HCT116 (cell line): ENCODE measurements around the gene TMEM178B. TPM values are rescaled to one million over a fixed set of nuclear protein-coding genes. Genes with fewer than 3 reads are reported as not detected.

Experiments
- ATAC-seq: fragments of 200-7000 bp; cut with Tn5 transposase; 2 replicates; pipeline ENCODE4 v1.9.1; 2020; ENCODE audit warnings: mild to moderate bottlenecking, moderate library complexity
- BruUV-seq: library from RNA; stranded (reverse); fragments of 400-500 nt; replicated peaks from 2 replicates; lab custom pipeline; 2021; lab: Mats Ljungman, UMichigan
- CTCF ChIA-PET: fragments of 300-600 bp; sonication (Branson Sonifier 250); formaldehyde crosslinking; loops from one replicate; lab custom pipeline; 2021; ENCODE audit warnings: antibody characterized with exemption; lab: Charles Lee
- POLR2A ChIA-PET: fragments of 300-600, 350-600 bp; sonication (Branson Sonifier 250); formaldehyde crosslinking; loops from one replicate; lab custom pipeline; 2021; ENCODE audit warnings: antibody characterized with exemption; lab: Charles Lee
- RAD21 ChIA-PET, 2 experiments: fragments of 300-600 bp; sonication (Branson Sonifier 250); formaldehyde crosslinking; loops; one replicate each; lab custom pipeline; 2023; ENCODE audit warnings: low total read pairs in 2 of 2; ENCODE audit not compliant: uncharacterized antibody in 2 of 2, unreplicated experiment in 2 of 2, low non-redundant PET in 1 of 2; lab: Charles Lee
- DNase-seq: peaks from one replicate; pipeline ENCODE4 v3.0.0-alpha.2; 2010; ENCODE audit warnings: low read depth, low spot score
- H2AFZ ChIP-seq: fragments of 200-600 bp; shearing (Covaris generic), sonication (generic); 2 replicates; pipeline ENCODE4 v1.6.1; 2017; ENCODE audit warnings: low read depth, mixed run types, mixed read lengths, antibody characterized with exemption, low read length; ENCODE audit not compliant: poor library complexity, severe bottlenecking
- H3K27ac ChIP-seq: 2 replicates; pipeline ENCODE4 v1.5.1; 2012; ENCODE audit warnings: low read depth, low read length
- H3K27me3 ChIP-seq: fragments of 200-600 bp; sonication (generic); 2 replicates; pipeline ENCODE4 v1.6.1; 2016; ENCODE audit warnings: mixed run types, low read length, mixed read lengths; ENCODE audit not compliant: insufficient read depth
- H3K36me3 ChIP-seq, 2 experiments: fragments of 200-500 bp in 1 of 2; fragments of 200-600 bp in 1 of 2; sonication (Bioruptor generic) in 1 of 2; sonication (generic) in 1 of 2; 2 replicates each; pipeline versions ENCODE4 v1.5.1 to v1.6.1; 2014 to 2016; ENCODE audit warnings: low read length in 2 of 2, inconsistent platforms in 1 of 2, mixed read lengths in 1 of 2, mixed run types in 1 of 2; ENCODE audit not compliant: insufficient read depth in 2 of 2, control insufficient read depth in 1 of 2
- H3K4me1 ChIP-seq, 2 experiments: fragments of 200-600 bp in 1 of 2; sonication (generic) in 1 of 2; 2 replicates each; pipeline versions ENCODE4 v1.5.1 to v1.6.1; 2012 to 2017; ENCODE audit warnings: low read length in 2 of 2, inconsistent platforms in 1 of 2, mild to moderate bottlenecking in 1 of 2, mixed read lengths in 1 of 2, mixed run types in 1 of 2, moderate library complexity in 1 of 2; ENCODE audit not compliant: insufficient read depth in 2 of 2, control insufficient read depth in 1 of 2
- H3K4me2 ChIP-seq: fragments of 200-600 bp; sonication (generic); 2 replicates; pipeline ENCODE4 v1.6.1; 2017; ENCODE audit warnings: mixed run types, low read length, mixed read lengths
- H3K4me3 ChIP-seq, 2 experiments: fragments of 200-600 bp in 1 of 2; sonication (generic) in 1 of 2; replicated peaks in 1 of 2; 2 replicates each; pipeline ENCODE4 v1.5.1; 2011 to 2016; ENCODE audit warnings: low read length in 2 of 2, control low read depth in 1 of 2, low read depth in 1 of 2, mild to moderate bottlenecking in 1 of 2, mixed read lengths in 1 of 2, mixed run types in 1 of 2
- H3K79me2 ChIP-seq: fragments of 200-600 bp; sonication (generic); 2 replicates; pipeline ENCODE4 v1.6.1; 2017; ENCODE audit warnings: mild to moderate bottlenecking, mixed run types, low read length, moderate library complexity, mixed read lengths; ENCODE audit not compliant: insufficient read depth
- H3K9ac ChIP-seq: fragments of 200-600 bp; sonication (generic); 2 replicates; pipeline ENCODE4 v1.6.1; 2016; ENCODE audit warnings: low read length, mixed read lengths
- H3K9me2 ChIP-seq: fragments of 200-600 bp; sonication (generic), shearing (Covaris generic); 2 replicates; pipeline ENCODE4 v1.6.1; 2017; ENCODE audit warnings: mixed run types, mild to moderate bottlenecking, moderate library complexity; ENCODE audit not compliant: insufficient read depth
- H3K9me3 ChIP-seq, 2 experiments: fragments of 200-500 bp in 1 of 2; fragments of 200-600 bp in 1 of 2; sonication (Bioruptor generic) in 1 of 2; sonication (generic) in 1 of 2; 2 replicates each; pipeline ENCODE4 v1.6.1; 2014 to 2017; ENCODE audit warnings: low read length in 2 of 2, mixed read lengths in 2 of 2, inconsistent platforms in 1 of 2, low read depth in 1 of 2, mild to moderate bottlenecking in 1 of 2, mixed run types in 1 of 2, moderate library complexity in 1 of 2; ENCODE audit not compliant: control insufficient read depth in 1 of 2, insufficient read depth in 1 of 2
- H4K20me1 ChIP-seq: fragments of 200-600 bp; sonication (generic), shearing (Covaris generic); 2 replicates; pipeline ENCODE4 v1.6.1; 2017; ENCODE audit warnings: mixed run types, mild to moderate bottlenecking, moderate library complexity; ENCODE audit not compliant: insufficient read depth
- CBX3 ChIP-seq: IDR thresholded peaks from 2 replicates; pipeline ENCODE4 v1.6.1; 2012; ENCODE audit warnings: low read depth
- CEBPB ChIP-seq: IDR thresholded peaks from 2 replicates; pipeline ENCODE4 v1.6.1; 2012; ENCODE audit warnings: low read depth
- EGR1 ChIP-seq: IDR thresholded peaks from 2 replicates; pipeline ENCODE4 v1.6.1; 2012; ENCODE audit warnings: low read depth
- EZH2phosphoT487 ChIP-seq: fragments of 200-600 bp; IDR thresholded peaks from 2 replicates; pipeline ENCODE4 v1.6.1; 2018; ENCODE audit warnings: antibody characterized with exemption, borderline replicate concordance
- FOSL1 ChIP-seq: IDR thresholded peaks from 2 replicates; pipeline ENCODE4 v1.6.1; 2012; ENCODE audit warnings: low read depth
- MAX ChIP-seq: IDR thresholded peaks from 2 replicates; pipeline ENCODE4 v1.6.1; 2012
- POLR2A ChIP-seq: IDR thresholded peaks from 2 replicates; pipeline ENCODE4 v1.7.0; 2011; ENCODE audit warnings: borderline replicate concordance; ENCODE audit not compliant: insufficient read depth, insufficient read length; ENCODE audit errors: extremely low read depth
- POLR2AphosphoS5 ChIP-seq: IDR thresholded peaks from 2 replicates; pipeline ENCODE4 v1.6.1; 2011; ENCODE audit warnings: mild to moderate bottlenecking, low read depth, low read length, moderate library complexity
- RAD21 ChIP-seq: IDR thresholded peaks from 2 replicates; pipeline ENCODE4 v1.6.1; 2012; ENCODE audit warnings: low read depth, mild to moderate bottlenecking
- SIN3A ChIP-seq: IDR thresholded peaks from 2 replicates; pipeline ENCODE4 v1.6.1; 2012; ENCODE audit warnings: low read depth
- SP1 ChIP-seq: IDR thresholded peaks from 2 replicates; pipeline ENCODE4 v1.6.1; 2012; ENCODE audit warnings: low read depth
- SRF ChIP-seq: IDR thresholded peaks from 2 replicates; pipeline ENCODE4 v1.6.1; 2012; ENCODE audit warnings: low read depth
- YY1 ChIP-seq: IDR thresholded peaks from 2 replicates; pipeline ENCODE4 v1.6.1; 2011; ENCODE audit warnings: low read length, low read depth, moderate library complexity, mild to moderate bottlenecking; ENCODE audit not compliant: insufficient replicate concordance; ENCODE audit errors: extremely low read depth
- intact Hi-C: fragments of 100-400 bp; cut with micrococcal nuclease; formaldehyde crosslinking; loops from 2 replicates; pipeline ENCODE4 v1.10.0; 2022
- total RNA-seq: library from RNA; stranded (reverse); gene quantifications from one replicate; pipeline ENCODE4 v1.2.1, GENCODE V29; 2021; ENCODE audit not compliant: unreplicated experiment
- TF ChIP-seq, protein P1 (sequence below): IDR thresholded peaks from 2 replicates; pipeline ENCODE4 v1.6.1; 2012; ENCODE audit warnings: low read depth
- TF ChIP-seq, protein P2 (sequence below), 3 experiments: fragments of 200-600 bp in 1 of 3; sonication (generic) in 1 of 3; IDR thresholded peaks in 2 of 3; conservative IDR thresholded peaks in 1 of 3; 2 replicates each; pipeline ENCODE4 v1.5.1; 2012 to 2017; ENCODE audit warnings: low read depth in 2 of 3, low read length in 2 of 3, antibody characterized with exemption in 1 of 3, borderline replicate concordance in 1 of 3, control low read depth in 1 of 3, mild to moderate bottlenecking in 1 of 3, mixed read lengths in 1 of 3, mixed run types in 1 of 3, moderate library complexity in 1 of 3; ENCODE audit not compliant: insufficient read depth in 1 of 3

Gene TMEM178B
- total RNA-seq, 1 experiment from 2014 or later = 0.02 TPM

DNA sequence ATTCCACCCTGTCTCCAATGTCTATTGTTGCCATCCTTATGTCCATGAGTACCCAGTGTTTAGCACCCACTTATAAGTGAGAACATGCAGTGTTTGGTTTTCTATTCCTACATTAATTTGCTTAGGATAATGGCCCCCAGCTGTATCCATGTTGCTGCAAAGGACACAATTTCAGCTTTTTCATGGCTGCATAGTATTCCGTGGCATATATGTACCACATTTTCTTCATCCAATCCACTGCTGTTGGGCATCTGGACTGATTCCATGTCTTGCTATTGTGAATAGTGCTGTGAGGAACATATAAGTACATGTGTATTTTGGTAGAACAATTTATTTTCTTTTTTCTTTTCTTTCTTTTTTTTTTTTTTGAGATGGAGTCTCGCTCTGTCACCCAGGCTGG is 68.2 kb downstream of the TMEM178B start:
- H3K4me1 ChIP-seq = no peaks in the 10 kb centered on the region
- H3K4me3 ChIP-seq = no peak overlapping the region
- H3K9ac ChIP-seq = no peak overlapping the region
- CTCF ChIA-PET = no interaction called here
- intact Hi-C loops = loop anchor here (10.0 kb wide), 1 partner anchor 1353 kb away; no protein-coding TSS in a partner anchor
- H4K20me1 ChIP-seq = no peaks in the 10 kb centered on the region
- no peak overlapping the region for H3K27ac ChIP-seq
- H3K27me3 ChIP-seq = peaks cover 17% of the 10 kb centered on the region
- RAD21 ChIA-PET = no interaction called here
- ATAC-seq = no peak
- H2AFZ ChIP-seq = no peak overlapping the region
- no peaks in the 10 kb centered on the region for H3K9me3 ChIP-seq
- H3K4me2 ChIP-seq = no peak overlapping the region
- BruUV-seq = no TSS peak
- TF ChIP-seq MAX (no peak), SP1 (no peak), POLR2AphosphoS5 (no peak), POLR2A (no peak), SRF (no peak), CBX3 (no peak), SIN3A (no peak)
- H3K36me3 ChIP-seq = no peaks in the 10 kb centered on the region
- DNase-seq = no peak
- no peaks in the 10 kb centered on the region for H3K79me2 ChIP-seq
- POLR2A ChIA-PET = no interaction called here
- no peaks in the 10 kb centered on the region for H3K9me2 ChIP-seq

DNA sequence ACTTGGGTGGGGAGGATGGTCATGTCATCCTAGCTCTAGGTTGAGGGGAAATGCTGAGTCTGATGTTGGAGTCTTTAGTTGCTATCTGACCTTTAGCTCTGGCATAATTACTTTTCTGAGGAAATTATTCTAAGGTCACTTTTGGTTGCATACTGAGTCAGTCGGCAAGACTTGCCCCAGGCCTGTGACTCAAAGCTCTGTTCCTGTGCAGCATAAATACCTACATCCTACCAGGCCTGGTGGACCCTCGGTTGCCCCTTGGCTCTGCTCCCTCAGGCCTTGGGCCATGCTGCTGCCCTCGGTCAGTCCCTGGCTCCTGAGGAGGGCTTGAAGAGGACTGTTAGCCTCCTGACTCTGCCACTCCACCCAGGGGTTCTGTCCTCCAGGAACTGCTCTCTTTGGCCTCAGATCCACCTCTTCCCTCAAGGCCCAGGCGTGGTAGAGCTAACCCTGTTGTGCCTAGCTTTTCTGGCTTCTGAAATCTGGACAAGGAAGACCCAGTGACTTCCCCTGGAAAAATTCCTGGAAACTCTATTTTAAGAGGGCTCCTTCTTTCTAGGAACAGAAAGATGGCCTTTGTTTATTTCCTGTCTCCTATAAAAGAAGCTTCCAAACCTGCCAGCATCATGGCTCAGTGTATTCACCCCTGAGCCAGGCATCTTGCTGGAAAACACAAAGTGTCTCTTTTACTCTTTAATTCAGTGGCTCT is 71.2 kb downstream of the TMEM178B start:
- ATAC-seq = no peak
- no peaks in the 10 kb centered on the region for H4K20me1 ChIP-seq
- H3K9me3 ChIP-seq = no peaks in the 10 kb centered on the region
- no peaks in the 10 kb centered on the region for H3K36me3 ChIP-seq
- BruUV-seq = no TSS peak
- no peaks in the 10 kb centered on the region for H3K79me2 ChIP-seq
- H3K4me2 ChIP-seq = no peak overlapping the region
- ChIA-PET CTCF (no interaction called here), POLR2A (no interaction called here), RAD21 (no interaction called here)
- H2AFZ ChIP-seq = no peak overlapping the region
- H3K4me1 ChIP-seq = no peaks in the 10 kb centered on the region
- no peak overlapping the region for H3K4me3 ChIP-seq
- H3K9ac ChIP-seq = no peak overlapping the region
- no peaks in the 10 kb centered on the region for H3K9me2 ChIP-seq
- H3K27ac ChIP-seq = no peak overlapping the region
- DNase-seq = no peak
- intact Hi-C loops = loop anchor here (10.0 kb wide), 1 partner anchor 1350 kb away; no protein-coding TSS in a partner anchor
- peaks cover 24% of the 10 kb centered on the region for H3K27me3 ChIP-seq
- no peak for TF ChIP-seq POLR2AphosphoS5
- TF ChIP-seq YY1 = no peak
- TF ChIP-seq CEBPB = no peak
- TF ChIP-seq SP1 = no peak
- TF ChIP-seq, protein P1, sequence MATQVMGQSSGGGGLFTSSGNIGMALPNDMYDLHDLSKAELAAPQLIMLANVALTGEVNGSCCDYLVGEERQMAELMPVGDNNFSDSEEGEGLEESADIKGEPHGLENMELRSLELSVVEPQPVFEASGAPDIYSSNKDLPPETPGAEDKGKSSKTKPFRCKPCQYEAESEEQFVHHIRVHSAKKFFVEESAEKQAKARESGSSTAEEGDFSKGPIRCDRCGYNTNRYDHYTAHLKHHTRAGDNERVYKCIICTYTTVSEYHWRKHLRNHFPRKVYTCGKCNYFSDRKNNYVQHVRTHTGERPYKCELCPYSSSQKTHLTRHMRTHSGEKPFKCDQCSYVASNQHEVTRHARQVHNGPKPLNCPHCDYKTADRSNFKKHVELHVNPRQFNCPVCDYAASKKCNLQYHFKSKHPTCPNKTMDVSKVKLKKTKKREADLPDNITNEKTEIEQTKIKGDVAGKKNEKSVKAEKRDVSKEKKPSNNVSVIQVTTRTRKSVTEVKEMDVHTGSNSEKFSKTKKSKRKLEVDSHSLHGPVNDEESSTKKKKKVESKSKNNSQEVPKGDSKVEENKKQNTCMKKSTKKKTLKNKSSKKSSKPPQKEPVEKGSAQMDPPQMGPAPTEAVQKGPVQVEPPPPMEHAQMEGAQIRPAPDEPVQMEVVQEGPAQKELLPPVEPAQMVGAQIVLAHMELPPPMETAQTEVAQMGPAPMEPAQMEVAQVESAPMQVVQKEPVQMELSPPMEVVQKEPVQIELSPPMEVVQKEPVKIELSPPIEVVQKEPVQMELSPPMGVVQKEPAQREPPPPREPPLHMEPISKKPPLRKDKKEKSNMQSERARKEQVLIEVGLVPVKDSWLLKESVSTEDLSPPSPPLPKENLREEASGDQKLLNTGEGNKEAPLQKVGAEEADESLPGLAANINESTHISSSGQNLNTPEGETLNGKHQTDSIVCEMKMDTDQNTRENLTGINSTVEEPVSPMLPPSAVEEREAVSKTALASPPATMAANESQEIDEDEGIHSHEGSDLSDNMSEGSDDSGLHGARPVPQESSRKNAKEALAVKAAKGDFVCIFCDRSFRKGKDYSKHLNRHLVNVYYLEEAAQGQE = no peak
- no peak for TF ChIP-seq EGR1
- TF ChIP-seq MAX = no peak
- TF ChIP-seq RAD21 = no peak
- no peak for TF ChIP-seq FOSL1
- no peak for TF ChIP-seq EZH2phosphoT487
- TF ChIP-seq, protein P2, sequence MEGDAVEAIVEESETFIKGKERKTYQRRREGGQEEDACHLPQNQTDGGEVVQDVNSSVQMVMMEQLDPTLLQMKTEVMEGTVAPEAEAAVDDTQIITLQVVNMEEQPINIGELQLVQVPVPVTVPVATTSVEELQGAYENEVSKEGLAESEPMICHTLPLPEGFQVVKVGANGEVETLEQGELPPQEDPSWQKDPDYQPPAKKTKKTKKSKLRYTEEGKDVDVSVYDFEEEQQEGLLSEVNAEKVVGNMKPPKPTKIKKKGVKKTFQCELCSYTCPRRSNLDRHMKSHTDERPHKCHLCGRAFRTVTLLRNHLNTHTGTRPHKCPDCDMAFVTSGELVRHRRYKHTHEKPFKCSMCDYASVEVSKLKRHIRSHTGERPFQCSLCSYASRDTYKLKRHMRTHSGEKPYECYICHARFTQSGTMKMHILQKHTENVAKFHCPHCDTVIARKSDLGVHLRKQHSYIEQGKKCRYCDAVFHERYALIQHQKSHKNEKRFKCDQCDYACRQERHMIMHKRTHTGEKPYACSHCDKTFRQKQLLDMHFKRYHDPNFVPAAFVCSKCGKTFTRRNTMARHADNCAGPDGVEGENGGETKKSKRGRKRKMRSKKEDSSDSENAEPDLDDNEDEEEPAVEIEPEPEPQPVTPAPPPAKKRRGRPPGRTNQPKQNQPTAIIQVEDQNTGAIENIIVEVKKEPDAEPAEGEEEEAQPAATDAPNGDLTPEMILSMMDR (IDR thresholded peaks at IDR 0.05 in 2 of 3, conservative IDR thresholded peaks at IDR 0.05 in 1 of 3; ENCODE audit: borderline replicate concordance in 1 of 3, insufficient read depth in 1 of 3, low read depth in 2 of 3, low read length in 2 of 3) = no peak
